ENCODE measurements around the gene ARMH2.
"Not testable (repeated sequence)": the region's sequence is repeated elsewhere in the genome, so short reads cannot be mapped to it uniquely, and the experiment has no call there.

ARMH2 gene

DNA sequence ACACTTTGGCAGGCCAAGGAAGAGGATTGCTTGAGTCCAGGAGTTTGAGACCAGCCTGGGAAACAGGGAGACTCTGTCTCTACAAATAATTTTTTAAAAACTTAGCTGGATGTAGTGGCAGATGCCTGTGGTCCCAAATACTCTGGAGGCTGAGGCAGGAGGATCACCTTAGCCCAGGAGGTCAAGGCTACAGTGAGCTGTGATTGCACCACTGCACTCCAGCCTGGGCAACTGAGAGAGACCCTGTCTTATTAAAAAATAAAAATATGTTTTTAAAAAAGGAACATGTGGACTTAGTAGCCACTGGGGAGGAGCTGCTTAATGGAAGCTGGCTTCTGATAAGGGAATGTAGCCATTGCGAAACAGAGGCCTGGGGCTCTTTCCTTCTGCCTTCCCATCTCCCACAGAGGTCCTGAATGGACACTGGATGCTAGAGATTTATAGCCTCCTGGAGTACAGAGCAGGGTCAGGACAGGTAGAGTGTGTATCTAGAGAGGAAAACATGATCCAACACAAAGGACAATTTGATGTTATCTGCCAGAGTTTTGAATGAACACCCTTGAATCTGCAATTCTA, 45.7 kb downstream of the ARMH2 start:
- POLR2A ChIA-PET, result no interaction called here
- no peak for TF ChIP-seq SUZ12 (IDR thresholded peaks at IDR 0.05)
- no peak for TF ChIP-seq LEF1 (IDR thresholded peaks at IDR 0.05; ENCODE audit: borderline replicate concordance)
- TF ChIP-seq FOXA1 (IDR thresholded peaks at IDR 0.05), result no peak
- no peak for TF ChIP-seq FOXK2 (IDR thresholded peaks at IDR 0.05)
- TF ChIP-seq ELF4 (IDR thresholded peaks at IDR 0.05), result no peak
- no peak for TF ChIP-seq SP1 (IDR thresholded peaks at IDR 0.05)
- no peak for TF ChIP-seq HDGF (IDR thresholded peaks at IDR 0.05; ENCODE audit: borderline replicate concordance)
- CTCF ChIA-PET, result no interaction called here

DNA sequence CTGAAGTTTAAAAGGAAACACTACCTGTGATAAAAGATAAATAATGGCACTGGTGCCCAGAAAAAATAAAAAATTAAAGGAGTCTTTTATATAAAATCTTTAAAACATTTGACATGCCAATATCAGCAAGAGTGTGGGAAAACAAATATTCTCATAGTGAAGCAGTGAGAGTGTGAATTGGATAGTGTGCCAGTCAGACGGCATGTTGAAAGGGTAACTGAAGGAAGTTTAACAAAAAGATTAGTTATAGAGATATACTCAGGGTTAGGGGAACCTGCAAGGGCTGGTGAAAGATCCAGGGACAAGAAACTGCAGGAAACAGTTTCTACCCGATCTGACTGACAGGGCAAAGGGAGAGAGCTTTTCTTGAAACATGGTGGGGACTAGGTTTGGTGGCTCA, 46.2 kb downstream of the ARMH2 start:
- no peak for TF ChIP-seq ZNF384 (IDR thresholded peaks at IDR 0.05)
- no peak for TF ChIP-seq FOXM1 (IDR thresholded peaks at IDR 0.05; ENCODE audit: borderline replicate concordance)
- TF ChIP-seq L3MBTL2 (conservative IDR thresholded peaks at IDR 0.05), result no peak
- TF ChIP-seq, protein P1, sequence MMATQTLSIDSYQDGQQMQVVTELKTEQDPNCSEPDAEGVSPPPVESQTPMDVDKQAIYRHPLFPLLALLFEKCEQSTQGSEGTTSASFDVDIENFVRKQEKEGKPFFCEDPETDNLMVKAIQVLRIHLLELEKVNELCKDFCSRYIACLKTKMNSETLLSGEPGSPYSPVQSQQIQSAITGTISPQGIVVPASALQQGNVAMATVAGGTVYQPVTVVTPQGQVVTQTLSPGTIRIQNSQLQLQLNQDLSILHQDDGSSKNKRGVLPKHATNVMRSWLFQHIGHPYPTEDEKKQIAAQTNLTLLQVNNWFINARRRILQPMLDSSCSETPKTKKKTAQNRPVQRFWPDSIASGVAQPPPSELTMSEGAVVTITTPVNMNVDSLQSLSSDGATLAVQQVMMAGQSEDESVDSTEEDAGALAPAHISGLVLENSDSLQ (IDR thresholded peaks at IDR 0.05), result no peak
- TF ChIP-seq LEF1 (IDR thresholded peaks at IDR 0.05; ENCODE audit: borderline replicate concordance), result no peak
- TF ChIP-seq CTBP1 (IDR thresholded peaks at IDR 0.05; ENCODE audit: borderline replicate concordance), result no peak
- TF ChIP-seq FOXK2 (IDR thresholded peaks at IDR 0.05), result no peak
- no peak for TF ChIP-seq NFRKB (IDR thresholded peaks at IDR 0.05)
- no peak for TF ChIP-seq BHLHE40 (IDR thresholded peaks at IDR 0.05; ENCODE audit: borderline replicate concordance)
- TF ChIP-seq FOXA1 (IDR thresholded peaks at IDR 0.05), result no peak
- TF ChIP-seq SUZ12 (IDR thresholded peaks at IDR 0.05), result no peak
- TF ChIP-seq ELF4 (IDR thresholded peaks at IDR 0.05), result no peak
- no peak for TF ChIP-seq ARNT (IDR thresholded peaks at IDR 0.05)
- no peak for TF ChIP-seq TARDBP (IDR thresholded peaks at IDR 0.05)
- no peak for TF ChIP-seq HDGF (IDR thresholded peaks at IDR 0.05; ENCODE audit: borderline replicate concordance)
- no peak for TF ChIP-seq SP1 (IDR thresholded peaks at IDR 0.05)
- ChIA-PET POLR2A (no interaction called here), CTCF (no interaction called here)
- no peak for DNase-seq (ENCODE audit: extremely low spot score)

More for the DNA sequence above, 45.7 kb downstream of the ARMH2 start:
- DNase-seq (ENCODE audit: extremely low spot score), result no peak

DNA sequence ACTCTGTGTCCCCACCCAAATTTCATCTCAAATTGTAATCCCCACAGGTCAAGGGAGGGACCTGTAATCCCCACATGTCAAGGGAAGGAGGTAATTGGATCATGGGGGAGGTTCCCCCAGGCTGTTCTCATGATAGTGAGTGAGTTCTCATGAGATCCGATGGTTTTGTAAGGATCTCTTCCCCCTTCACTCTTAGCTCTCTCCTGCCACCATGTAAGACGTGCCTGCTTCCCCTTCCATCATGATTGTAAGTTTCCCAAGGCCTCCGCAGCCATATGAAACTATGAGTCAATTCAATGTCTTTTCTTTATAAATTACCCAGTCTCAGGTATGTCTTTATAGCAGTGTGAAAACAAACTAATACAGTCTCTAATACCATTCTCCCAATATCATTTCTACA, 47.8 kb downstream of the ARMH2 start:
- DNase-seq (ENCODE audit: extremely low spot score); POLR2A ChIA-PET; CTCF ChIA-PET: not testable (repeated sequence)

DNA sequence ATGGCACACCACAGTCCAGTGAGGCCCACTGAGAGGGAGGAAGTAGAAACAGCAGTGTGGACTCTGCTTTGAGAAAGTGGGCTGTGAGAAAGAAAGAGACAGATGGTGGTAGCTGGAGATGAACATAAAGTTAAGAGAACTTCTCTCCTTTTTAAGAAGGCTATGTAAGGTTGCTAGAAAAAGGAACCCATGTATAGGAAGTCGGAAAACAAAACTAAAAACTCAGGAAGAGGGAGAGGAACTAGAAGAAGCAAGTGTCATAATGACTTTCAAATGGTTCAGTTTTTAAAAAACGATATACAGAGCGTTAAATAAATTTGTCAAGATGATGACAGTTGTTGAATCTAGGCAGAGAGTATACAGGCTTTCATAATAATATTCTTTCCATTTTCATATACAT, 49.4 kb downstream of the ARMH2 start:
- ChIA-PET POLR2A (no interaction called here), CTCF (no interaction called here)
- no peak for DNase-seq (ENCODE audit: extremely low spot score)
- TF ChIP-seq CTBP1 (IDR thresholded peaks at IDR 0.05; ENCODE audit: borderline replicate concordance), result no peak
- TF ChIP-seq ELF4 (IDR thresholded peaks at IDR 0.05), result no peak
- TF ChIP-seq HDGF (IDR thresholded peaks at IDR 0.05; ENCODE audit: borderline replicate concordance), result no peak
- TF ChIP-seq FOXM1 (IDR thresholded peaks at IDR 0.05; ENCODE audit: borderline replicate concordance), result no peak
- TF ChIP-seq, protein P1 (IDR thresholded peaks at IDR 0.05), result no peak
- TF ChIP-seq BHLHE40 (IDR thresholded peaks at IDR 0.05; ENCODE audit: borderline replicate concordance), result no peak
- no peak for TF ChIP-seq LEF1 (IDR thresholded peaks at IDR 0.05; ENCODE audit: borderline replicate concordance)
- no peak for TF ChIP-seq NFRKB (IDR thresholded peaks at IDR 0.05)
- no peak for TF ChIP-seq SP1 (IDR thresholded peaks at IDR 0.05)
- TF ChIP-seq ARNT (IDR thresholded peaks at IDR 0.05), result no peak
- no peak for TF ChIP-seq L3MBTL2 (conservative IDR thresholded peaks at IDR 0.05)
- no peak for TF ChIP-seq FOXK2 (IDR thresholded peaks at IDR 0.05)
- TF ChIP-seq ZNF384 (IDR thresholded peaks at IDR 0.05), result no peak
- no peak for TF ChIP-seq TARDBP (IDR thresholded peaks at IDR 0.05)
- no peak for TF ChIP-seq SUZ12 (IDR thresholded peaks at IDR 0.05)
- no peak for TF ChIP-seq FOXA1 (IDR thresholded peaks at IDR 0.05)

All from HEK293T (cell line).